GM18858 (cell line): Measurements from ENCODE around the gene FOSB.

Experiments used
- ATAC-seq: cut with Tn5 transposase; IDR thresholded peaks from one replicate; pipeline ENCODE4 v1.9.1; 2021; ENCODE audit not compliant: unreplicated experiment

FOSB gene

GRCh38 chr19:45467115-45467455, 711 bp upstream of the FOSB start:
- ATAC-seq, result no peak

- no peak for ATAC-seq
Observed at GRCh38 chr19:45468159-45468651, 409 bp downstream of the FOSB start.

- no peak for ATAC-seq
Observed at GRCh38 chr19:45468803-45469131, 971 bp downstream of the FOSB start.

GRCh38 chr19:45469132-45469944, 1.5 kb downstream of the FOSB start:
- no peak for ATAC-seq

GRCh38 chr19:45469945-45470761, 2.4 kb downstream of the FOSB start:
- ATAC-seq, result no peak

GRCh38 chr19:45470762-45471081, 2.9 kb downstream of the FOSB start:
- ATAC-seq, result no peak

- no peak for ATAC-seq
Observed at GRCh38 chr19:45471111-45471930, 3.5 kb downstream of the FOSB start.

GRCh38 chr19:45471931-45472562, 4.3 kb downstream of the FOSB start:
- ATAC-seq, result no peak

GRCh38 chr19:45472563-45473366, 5.0 kb downstream of the FOSB start:
- ATAC-seq, result no peak

GRCh38 chr19:45473367-45473681, 5.5 kb downstream of the FOSB start:
- no peak for ATAC-seq

- ATAC-seq, result no peak
Observed at GRCh38 chr19:45473682-45474605, 6.1 kb downstream of the FOSB start.

GRCh38 chr19:45474606-45475521, 7.1 kb downstream of the FOSB start:
- ATAC-seq, result no peak

- no peak for ATAC-seq
Observed at GRCh38 chr19:45475537-45476291, 7.9 kb downstream of the FOSB start.

GRCh38 chr19:45476304-45476703, 8.5 kb downstream of the FOSB start:
- ATAC-seq, result no peak

GRCh38 chr19:45477186-45477585, 9.4 kb downstream of the FOSB start:
- no peak for ATAC-seq

GRCh38 chr19:45477713-45478453, 10.1 kb downstream of the FOSB start:
- ATAC-seq, result no peak
